NCI-H2171 treated with DMSO at 0.1 percent for 48 hours (cell line): ENCODE data around the gene PIEZO2.

Source experiments
- DNase-seq: peaks from one replicate; lab custom pipeline; 2025; lab: John Stamatoyannopoulos, UW

PIEZO2 gene

DNA sequence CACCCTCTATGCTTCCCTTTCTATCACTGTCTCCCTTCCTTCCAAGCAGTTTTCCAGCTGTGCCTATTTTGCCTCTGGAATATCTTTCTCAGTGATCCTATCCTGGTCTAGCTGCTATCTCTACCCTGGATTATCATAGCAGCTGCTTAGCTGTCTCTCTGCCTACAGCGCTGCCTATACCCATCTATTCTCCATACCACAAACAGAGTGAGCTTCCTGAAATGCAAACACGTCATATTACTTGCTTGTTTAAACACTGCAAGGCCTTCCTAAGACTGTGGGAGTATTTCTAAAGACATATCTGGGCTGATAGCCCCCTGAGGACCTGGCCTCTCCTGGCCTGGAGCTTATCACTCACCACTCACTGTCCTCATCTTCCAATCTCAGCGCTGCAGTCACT lies 403.4 kb downstream of the PIEZO2 start:
- DNase-seq, result no peak

DNA sequence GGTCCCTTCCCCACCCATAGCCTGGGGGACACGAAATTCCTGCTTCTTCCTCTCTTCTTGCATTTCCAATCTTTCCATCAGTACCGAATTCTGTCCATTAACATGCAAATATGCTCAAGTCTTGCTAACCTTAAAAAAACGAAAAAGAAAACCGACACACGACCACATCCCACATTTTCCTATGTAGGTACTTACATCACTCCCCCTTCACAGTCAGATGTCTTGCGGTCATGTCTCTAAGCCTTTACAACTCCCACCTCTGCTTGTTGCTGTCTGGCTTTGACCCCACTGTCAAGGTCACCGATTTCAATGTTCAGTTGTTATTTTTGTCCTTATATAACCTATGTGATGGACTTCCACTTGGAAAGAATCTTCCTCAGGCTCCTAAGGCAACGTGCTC lies 404.1 kb downstream of the PIEZO2 start:
- DNase-seq, result no peak

DNA sequence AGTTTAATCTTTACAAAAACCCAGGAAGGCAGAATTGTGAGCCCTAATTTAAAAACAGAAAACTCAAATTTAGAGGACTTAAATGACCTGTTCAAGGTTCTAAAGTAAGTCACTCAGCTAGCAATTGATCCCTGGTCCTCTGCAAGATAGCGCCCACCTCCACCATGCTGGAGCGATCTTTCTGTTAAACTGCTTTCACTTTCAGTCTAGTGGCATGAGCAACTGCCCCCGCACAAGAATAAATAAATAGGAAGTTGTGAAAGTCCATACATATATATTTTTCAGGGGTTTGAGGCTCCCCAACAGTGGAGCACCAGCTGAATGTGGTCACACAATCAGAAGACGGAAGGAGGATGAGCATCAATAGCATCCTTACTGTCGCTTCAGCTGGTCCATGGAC lies 405.6 kb downstream of the PIEZO2 start:
- DNase-seq, result no peak

DNA sequence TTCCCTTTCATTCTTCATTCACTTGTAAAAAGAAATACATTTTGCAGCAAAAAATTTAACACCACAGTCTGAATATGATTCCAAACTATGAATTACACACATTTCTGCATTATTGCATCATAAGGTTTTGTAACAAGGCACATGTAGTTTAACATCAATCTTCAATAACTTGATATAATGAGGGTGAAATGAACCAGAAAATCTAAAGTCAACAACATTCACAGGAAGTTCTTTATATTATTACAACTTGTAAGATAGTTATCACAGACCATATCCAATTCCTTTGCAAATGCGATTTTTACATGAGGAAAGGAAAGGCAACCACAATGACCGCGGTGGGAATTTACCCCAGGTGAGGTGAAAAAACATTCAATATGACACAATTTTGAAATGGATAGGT lies 410.2 kb downstream of the PIEZO2 start:
- peak; percentile 24 for DNase-seq

DNA sequence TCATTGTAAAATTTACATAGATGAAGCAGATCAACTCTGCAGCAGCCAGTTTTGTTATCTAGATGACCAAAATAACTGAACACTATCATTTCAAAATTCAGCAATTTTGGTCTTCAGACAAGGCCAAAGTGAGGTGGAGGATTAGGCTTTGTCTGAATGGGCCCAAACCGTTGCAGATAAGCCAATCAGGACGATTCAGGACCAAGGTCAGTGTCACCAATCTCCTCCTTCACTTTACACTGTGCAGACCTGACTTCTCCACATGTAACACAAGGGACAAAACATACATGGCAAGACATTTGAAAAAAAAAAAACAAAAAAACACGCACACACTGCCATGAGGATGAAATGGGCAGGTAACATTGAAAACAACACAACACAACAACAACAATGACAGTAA lies 412.4 kb downstream of the PIEZO2 start:
- DNase-seq, result no peak

DNA sequence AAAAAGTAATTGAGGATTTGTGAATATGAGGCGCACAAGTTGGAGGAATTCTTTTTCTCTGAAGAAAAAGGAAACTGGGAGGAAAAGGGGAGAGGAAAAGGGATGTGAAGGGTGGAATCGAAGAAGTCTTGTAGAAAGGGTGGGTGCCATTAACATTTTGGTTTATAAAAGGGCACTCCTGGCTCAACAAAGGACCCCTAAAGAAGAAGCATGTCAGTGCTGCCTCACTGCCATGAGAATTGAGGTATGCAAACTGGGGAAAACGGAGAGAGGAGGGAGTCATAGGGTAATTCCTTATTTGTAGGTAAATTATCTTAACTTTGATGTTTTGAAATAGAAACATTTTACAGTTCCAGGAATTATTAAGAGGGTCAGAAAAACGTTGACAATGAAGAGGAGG lies 416.4 kb downstream of the PIEZO2 start:
- no peak for DNase-seq

DNA sequence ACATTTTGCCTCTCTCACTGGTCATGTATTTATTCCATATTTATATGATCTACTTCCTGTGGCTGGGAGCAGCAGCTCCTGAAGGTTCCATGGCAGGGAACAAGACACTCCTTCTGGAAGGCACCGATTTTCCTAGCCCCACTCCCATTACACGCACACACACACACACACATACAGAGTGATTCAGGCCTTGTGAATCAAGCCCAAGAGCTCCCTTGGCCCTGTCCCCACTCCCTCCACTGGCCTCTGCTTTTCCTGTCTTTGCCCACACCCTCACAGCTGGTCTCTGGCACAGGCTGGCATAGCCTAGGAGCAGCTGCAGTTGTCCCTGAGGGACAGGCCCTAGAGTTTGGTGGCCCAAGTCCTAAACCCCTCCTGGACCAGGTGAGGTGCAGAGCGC lies 421.9 kb downstream of the PIEZO2 start:
- DNase-seq, result no peak

DNA sequence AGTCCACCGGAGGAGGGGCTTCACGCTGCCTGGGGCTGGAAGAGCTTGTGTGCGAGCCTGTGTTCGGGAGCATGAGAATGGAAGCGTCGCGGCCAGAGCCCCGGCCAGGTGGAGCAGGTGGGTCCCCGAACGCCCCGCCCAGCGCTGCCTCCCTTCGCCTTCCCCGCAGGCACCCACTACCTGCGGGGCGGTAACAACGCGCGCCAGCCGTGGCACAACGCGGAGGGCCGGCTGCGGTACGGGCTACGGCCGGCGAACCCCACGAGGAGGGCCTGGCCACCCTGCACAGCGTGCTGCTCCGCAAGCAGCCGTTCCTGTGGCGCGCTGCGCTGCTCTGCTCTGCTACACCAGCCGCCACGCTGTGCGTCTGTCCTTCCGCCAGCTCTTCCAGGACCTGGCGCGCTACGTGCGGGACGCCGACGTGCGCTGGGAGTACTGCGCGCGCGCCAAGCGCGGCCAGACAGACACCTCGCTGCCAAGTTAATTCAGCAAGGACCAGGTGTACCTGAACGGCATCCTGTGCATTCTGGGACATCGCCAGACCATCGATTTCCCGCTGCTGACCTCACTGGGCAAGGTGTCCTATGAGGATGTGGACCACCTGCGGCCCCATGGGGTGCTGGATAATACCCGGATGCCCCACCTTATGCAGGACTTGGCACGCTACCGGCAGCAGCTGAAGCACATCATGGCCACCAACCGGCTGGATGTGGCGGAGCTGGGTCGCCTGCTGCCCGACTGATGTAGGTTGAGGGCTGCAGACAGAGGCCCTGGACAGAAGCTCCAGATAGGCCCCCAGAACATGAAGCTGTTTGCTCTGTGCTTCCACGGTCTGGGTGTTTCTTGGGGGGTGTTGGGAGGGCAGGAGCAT lies 422.9 kb downstream of the PIEZO2 start:
- DNase-seq, result peak; percentile 76

DNA sequence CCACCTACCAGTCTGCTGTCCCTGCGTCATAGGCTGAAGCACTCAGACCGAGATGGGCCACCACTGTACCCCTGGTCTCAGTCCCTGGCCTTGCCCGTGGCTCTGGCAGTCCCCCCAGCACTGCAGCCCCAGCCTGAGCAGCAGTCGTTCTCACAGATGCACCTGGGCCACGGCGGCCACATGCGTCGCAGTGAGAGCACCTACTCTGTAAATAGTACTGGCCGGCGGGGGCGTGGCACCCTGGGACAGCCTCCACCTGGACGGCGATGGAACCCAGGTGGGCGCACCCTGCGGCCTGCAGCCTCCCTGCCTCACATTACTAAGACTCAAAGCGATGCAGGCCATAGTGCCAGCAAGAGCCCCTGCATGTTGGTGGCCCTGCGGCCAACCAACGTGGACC lies 424.7 kb downstream of the PIEZO2 start:
- no peak for DNase-seq

DNA sequence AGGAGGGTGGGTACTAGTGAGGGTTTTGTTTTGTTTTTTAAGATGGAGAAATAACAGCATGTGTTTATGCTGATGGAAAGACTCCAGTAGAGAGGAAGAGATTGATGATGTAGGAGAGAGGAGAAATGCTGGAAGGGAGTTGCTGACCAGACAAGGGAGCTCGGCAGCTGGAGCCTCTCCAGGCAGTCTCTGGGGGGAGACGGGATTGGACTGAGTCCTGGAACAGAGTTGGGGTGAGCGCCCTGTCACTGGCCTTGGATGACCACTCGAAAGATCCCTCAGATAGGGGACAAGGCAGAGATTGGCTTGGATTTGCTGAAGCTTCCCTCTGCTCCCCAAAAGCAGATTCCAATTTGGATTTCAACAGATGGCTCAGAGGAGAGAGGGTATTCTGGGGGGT lies 425.9 kb downstream of the PIEZO2 start:
- DNase-seq, result no peak

DNA sequence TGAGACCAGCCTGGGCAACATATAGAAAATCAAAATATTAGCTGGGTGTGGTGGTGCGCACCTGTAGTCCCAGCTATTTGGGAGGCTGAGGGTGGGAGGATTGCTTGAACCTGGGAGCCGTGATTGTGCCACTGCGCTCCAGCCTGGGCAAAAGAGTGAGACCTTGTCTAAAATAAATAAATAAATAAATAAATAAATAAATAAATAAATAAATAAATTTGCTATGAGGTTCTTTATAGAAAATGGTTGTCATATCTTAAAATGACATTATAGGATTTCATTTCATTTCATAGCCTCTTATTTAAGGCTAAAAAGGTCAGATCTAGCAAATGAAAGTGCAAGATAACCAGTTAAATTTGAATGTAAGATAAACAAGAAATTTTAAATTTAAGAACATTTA lies 430.6 kb downstream of the PIEZO2 start:
- no peak for DNase-seq

DNA sequence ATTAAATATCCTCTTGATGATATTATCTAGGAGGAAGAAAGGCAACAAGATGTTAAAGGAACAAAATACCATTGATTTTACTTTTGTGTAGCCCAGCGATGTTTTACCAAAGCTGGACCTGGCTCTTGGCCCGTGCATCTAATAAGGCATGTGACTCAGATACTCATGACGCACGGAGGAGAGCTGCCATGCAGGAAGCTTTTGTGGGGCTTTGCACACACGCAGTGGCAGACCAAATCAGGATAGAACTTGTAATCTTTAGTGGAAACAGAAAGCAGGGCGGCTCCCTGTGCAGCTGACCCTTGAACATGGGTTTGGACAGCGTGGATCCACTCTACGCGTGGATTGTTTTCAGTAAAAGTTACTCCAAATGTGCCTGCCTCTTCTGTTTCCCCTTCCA lies 433.6 kb downstream of the PIEZO2 start:
- DNase-seq, result no peak

DNA sequence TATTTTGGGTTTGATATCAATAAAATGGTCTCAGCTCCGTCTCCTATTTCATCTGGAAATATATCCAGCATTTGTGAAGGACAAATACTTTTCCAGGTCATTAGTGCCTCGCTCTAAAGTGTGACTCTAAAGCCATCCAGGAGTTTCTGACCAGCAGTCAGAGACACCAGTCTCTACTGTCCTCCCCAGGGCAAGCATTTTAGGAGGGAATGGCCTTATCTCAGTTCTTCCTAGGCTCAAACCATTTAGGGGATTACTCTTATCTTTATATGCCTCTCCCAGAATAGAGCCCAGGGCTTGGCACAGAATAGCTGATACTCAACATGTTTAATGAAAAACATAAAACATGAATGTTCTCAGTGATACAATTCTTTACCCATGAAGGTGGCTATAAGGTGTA lies 436.0 kb downstream of the PIEZO2 start:
- DNase-seq, result no peak

DNA sequence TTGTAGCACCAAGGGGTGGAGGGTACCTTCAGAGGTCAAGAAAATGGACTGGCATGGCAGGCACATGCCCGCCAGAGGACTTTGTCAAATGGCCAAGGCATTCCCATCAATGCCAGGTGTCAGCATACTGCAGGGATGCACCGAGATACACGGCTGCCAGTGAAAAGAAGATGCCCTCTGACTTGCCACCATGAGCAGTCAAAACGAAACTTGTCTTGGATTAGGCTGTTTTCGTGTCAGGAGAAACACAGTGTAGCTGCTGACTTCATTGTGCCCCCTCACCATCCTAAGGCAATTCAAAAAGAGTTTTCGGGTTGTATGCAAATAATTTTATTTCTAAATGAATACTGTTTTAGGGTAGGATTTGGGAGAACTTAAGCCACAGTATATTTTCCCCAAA lies 442.1 kb downstream of the PIEZO2 start:
- DNase-seq, result no peak

DNA sequence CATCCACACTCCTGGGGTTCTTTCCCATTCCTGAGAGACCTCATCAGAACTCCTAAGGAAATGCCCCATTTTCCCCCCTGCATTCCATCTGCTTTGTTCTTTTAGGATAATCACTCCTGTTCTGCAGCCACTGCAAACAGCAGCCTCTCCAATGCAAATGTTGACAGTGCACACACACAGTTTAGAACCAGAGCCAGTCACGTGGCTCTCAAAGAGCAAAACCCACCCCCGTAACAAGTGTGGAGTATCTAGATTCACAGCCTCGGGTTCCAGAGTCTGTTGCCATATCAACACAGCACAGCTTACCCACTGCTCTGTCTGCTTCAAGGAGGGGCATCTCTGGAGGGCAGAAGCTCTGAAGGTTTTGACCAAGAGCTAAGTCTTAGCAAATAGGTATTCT lies 443.6 kb downstream of the PIEZO2 start:
- no peak for DNase-seq

DNA sequence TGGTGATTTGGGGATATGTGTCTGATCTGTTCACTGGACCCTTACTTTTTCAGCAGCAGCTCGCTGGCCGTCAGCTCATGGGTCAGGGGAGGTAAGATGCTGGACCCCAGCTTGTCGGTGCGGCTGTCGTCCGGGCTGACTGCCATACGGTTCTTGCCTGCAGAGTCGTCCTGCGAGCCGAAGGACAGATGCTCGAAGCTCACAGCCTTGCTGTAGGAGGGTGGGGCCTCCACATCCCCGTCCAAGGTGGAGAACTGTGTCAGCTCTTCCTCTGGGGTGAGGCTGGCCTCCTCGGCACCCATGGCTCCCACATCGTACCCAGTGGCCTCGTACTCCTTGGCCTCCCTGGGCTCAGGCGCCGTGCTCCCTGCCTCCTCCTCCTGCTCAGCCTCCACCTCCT lies 444.1 kb downstream of the PIEZO2 start:
- DNase-seq, result no peak

DNA sequence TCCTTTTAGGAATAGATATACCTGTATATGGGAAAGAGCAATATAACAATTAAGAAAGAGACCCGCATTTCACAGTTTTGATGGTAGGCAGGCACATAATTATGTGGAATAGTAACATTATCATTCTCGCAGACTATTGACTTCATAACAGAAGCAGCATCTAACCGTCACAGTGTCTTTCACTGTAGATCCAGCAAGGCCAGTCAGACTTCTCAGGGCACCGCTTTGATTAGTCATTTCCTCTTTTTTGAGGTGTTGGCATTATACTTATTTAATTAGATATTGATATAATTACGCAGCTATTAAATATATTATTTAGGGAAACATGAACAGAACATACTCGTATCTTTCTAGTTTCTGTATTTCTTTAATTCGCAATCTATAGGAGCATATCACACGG lies 447.2 kb downstream of the PIEZO2 start:
- DNase-seq, result no peak

DNA sequence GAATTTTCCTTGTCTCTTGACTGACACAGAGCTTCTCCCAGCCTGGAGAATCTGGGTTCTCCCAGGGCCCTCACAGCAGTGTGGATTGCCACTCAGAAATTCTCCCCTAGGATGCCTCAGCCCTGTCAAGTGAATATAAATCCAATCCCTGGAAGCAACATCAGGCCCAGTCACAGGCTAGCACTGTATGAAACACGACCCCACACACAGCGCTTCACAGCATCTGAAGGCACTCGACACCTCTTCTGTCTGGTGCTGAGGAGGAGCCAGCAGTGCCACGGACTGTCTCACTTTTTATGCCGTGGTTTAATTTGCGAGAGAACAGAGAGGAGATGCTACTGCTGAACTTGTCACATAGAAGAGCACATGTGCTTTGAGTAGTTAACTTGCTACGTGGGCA lies 459.0 kb downstream of the PIEZO2 start:
- DNase-seq, result peak; percentile 58

DNA sequence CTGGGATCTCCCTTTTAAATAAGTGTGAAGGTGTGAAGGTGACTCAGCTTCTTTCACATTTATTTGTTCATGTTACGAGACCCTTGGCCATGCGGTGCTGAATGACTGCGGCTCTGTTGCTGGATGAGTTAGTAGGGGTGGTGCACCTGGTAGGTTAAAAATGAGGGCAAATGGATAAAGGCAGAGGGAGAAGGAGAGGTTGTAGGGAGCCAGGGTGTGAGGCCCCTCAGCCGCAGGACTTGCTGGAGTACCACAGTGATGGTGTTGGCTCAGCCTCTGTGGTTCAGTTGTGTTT lies 459.4 kb downstream of the PIEZO2 start:
- no peak for DNase-seq

DNA sequence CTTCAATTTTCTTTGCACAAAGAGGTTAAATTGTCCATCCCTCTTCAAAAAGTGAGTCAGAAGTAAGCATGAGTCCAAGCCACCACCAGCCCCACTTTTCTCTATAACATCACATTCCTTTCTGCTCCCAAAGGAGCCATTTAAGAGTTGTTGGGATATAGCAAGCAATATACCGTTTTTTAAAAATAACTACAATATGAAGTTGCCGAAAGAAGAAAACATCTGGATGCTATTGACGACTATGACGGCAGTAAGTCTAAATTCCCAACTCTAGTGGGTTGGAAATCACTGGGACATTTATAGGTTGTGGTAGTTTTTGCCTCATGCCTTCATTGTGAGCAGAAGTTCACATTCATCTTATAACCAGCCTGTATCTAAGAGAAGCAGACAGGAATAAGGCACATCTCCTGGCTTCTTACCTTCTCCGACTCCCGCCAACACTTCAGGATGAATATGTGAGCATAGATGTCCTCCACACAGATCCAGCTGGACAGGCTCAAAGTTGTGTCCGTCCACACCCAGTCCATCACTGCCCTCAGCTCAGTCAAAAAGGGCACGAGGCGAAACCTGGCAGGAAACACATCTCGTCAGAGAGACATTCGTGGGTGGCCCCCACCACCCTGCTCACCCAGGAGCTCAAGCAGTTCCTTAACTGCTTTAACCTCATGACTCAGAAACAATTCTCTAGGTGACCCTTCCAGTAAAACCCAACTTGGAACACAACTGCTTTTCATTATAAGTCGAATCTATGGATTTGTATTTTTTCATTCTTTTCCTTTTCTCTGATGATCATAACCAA lies 459.9 kb downstream of the PIEZO2 start:
- DNase-seq, result no peak

DNA sequence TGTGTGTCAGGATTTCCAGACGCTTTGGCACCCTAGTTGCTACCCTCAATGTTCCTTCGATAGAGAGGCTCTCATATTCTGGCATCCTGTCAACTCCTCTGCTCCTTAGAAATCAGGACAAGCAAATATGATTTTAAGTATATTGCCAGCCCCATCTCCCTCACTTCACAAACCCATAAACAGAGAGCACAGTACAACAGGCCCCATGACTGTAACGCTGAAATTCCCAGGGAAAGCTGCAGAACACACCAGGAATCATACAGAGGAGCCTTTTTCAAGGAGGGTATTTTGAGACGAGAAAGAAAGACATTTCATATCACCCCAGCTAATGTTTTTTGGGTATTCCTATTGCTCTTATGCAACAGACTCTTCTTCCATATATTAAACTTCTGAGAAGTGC lies 460.6 kb downstream of the PIEZO2 start:
- no peak for DNase-seq

DNA sequence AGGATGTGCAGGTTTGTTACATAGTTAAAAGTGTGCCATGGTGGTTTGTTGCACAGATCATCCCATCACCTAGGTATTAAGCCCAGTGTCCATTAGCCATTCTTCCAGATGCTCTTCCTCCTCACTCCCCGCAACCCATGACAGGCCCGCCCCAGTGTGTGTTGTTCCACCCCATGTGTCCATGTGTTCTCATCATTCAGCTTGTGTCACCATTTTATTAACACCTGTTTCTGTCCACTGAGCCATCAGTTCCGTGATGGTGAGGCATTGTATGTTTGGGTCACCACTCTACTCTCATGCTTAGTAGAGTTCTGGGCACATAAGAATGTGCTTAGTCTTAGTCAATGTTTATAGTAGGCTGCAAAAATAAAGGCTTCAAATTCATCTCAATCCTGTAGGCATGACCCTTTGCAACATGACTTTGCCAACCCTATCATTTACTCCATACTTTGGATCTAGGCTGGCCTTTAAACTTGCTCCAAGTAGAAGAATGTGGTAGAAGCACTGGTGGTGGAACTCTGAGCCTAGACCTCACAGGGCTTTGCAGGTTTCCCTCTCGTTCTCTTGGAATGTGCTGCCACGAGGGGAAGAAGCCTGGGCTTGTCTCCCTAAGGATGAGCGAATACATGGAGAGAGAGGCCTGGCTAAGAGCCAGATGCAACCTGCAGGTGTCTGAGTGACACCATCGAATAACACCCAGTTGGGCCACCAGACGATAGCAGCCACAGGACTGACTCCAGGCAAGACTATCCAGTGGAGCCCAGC lies 462.0 kb downstream of the PIEZO2 start:
- DNase-seq, result peak; percentile 66

DNA sequence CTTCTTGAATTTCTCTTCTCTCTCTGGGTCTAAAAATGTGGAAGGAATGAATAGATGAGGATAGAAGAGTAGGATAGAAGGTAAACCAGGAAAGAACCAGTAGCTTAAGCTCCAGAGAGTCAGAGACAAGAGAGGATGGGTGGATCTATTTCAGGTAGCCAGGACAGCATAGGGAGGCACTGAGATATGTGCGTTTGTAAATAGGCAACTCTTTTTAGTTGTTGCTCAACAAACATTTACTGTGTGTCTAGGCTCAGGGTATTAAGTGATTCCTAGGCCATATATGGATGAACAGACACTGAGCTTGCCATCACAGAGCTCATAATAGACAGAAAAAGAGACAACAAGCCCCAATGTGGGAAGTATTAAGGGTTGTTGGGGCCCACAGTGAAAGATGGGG lies 463.1 kb downstream of the PIEZO2 start:
- DNase-seq, result no peak
